GM23248 (cell line): ENCODE measurements around the gene ING1. TPM values are rescaled to one million over a fixed set of nuclear protein-coding genes. Genes with fewer than 3 reads are reported as not detected.

Source experiments
- DNase-seq: peaks from one replicate; pipeline ENCODE4 v3.0.0-alpha.2; 2015
- H2AFZ ChIP-seq: fragments of 200-600 bp; sonication (generic); 2 replicates; pipeline ENCODE4 v1.6.1; 2016; ENCODE audit warnings: antibody characterized with exemption
- H3F3A ChIP-seq: fragments of 200-600 bp; sonication (generic); 2 replicates; pipeline ENCODE4 v1.6.1; 2016; ENCODE audit warnings: mild to moderate bottlenecking, antibody characterized with exemption, mixed run types; ENCODE audit not compliant: insufficient read depth
- H3K27ac ChIP-seq: fragments of 200-600 bp; sonication (generic); 2 replicates; pipeline ENCODE4 v1.5.1; 2016; ENCODE audit warnings: mild to moderate bottlenecking
- H3K27me3 ChIP-seq: fragments of 200-600 bp; sonication (generic); replicated peaks from 2 replicates; pipeline ENCODE4 v1.6.1; 2016; ENCODE audit warnings: mild to moderate bottlenecking; ENCODE audit not compliant: insufficient read depth
- H3K36me3 ChIP-seq: fragments of 200-600 bp; sonication (generic); 2 replicates; pipeline ENCODE4 v1.6.1; 2016; ENCODE audit warnings: low read depth, mild to moderate bottlenecking
- H3K4me1 ChIP-seq: fragments of 200-600 bp; sonication (generic); 2 replicates; pipeline ENCODE4 v1.6.1; 2016; ENCODE audit warnings: mild to moderate bottlenecking; ENCODE audit not compliant: insufficient read depth
- H3K4me2 ChIP-seq: fragments of 200-600 bp; sonication (generic); one replicate; pipeline ENCODE4 v1.6.1; 2016; ENCODE audit warnings: mild to moderate bottlenecking; ENCODE audit not compliant: unreplicated experiment
- H3K4me3 ChIP-seq: fragments of 200-600 bp; sonication (generic); 2 replicates; pipeline ENCODE4 v1.5.1; 2016; ENCODE audit warnings: mild to moderate bottlenecking
- H3K79me2 ChIP-seq: fragments of 200-600 bp; sonication (generic); 2 replicates; pipeline ENCODE4 v1.6.1; 2016; ENCODE audit warnings: mild to moderate bottlenecking; ENCODE audit not compliant: insufficient read depth
- H3K9ac ChIP-seq: fragments of 200-600 bp; sonication (generic); 2 replicates; pipeline ENCODE4 v1.6.1; 2016; ENCODE audit warnings: mild to moderate bottlenecking
- H3K9me2 ChIP-seq: fragments of 200-600 bp; sonication (generic); 2 replicates; pipeline ENCODE4 v1.6.1; 2016; ENCODE audit warnings: mixed run types, mild to moderate bottlenecking, moderate library complexity; ENCODE audit not compliant: insufficient read depth
- H3K9me3 ChIP-seq: fragments of 200-600 bp; sonication (generic); one replicate; pipeline ENCODE4 v1.6.1; 2017; ENCODE audit warnings: low read depth
- H4K20me1 ChIP-seq: fragments of 200-600 bp; sonication (generic); 2 replicates; pipeline ENCODE4 v1.6.0; 2016; ENCODE audit not compliant: insufficient read depth
- EZH2 ChIP-seq: fragments of 200-600 bp; sonication (generic); IDR thresholded peaks from 2 replicates; pipeline ENCODE4 v1.6.1; 2018; ENCODE audit warnings: antibody characterized with exemption, mild to moderate bottlenecking; ENCODE audit not compliant: insufficient read depth, poor library complexity, severe bottlenecking
- EZH2phosphoT487 ChIP-seq: fragments of 200-600 bp; sonication (generic); IDR thresholded peaks from 2 replicates; pipeline ENCODE4 v1.6.1; 2018; ENCODE audit warnings: antibody characterized with exemption, moderate library complexity, mild to moderate bottlenecking, low read depth; ENCODE audit not compliant: insufficient read depth
- WGBS, 2 experiments: methylation state at CpG; one replicate each; pipeline ENCODE4 v1.1.6; 2015 to 2017; ENCODE audit warnings: low lambda C conversion rate in 2 of 2, low coverage in 1 of 2; ENCODE audit errors: missing lambda C conversion rate in 2 of 2; 5-methylcytosine and 5-hydroxymethylcytosine counted together
- in situ Hi-C: fragments of 300-500 bp; cut with MboI; formaldehyde crosslinking; loops from 2 replicates; pipeline ENCODE4 v1.15.0; 2020
- polyA plus RNA-seq: library from polyadenylated mRNA; unstranded; fragments of >200 nt; fragmentation: Nextera tagmentation; extraction: Ambion mirVana; gene quantifications from 2 replicates; pipeline ENCODE4 v1.2.1, GENCODE V29; 2016
- total RNA-seq: library from RNA; depleted of rRNA; stranded (reverse); fragments of >200 nt; shearing (Covaris generic); gene quantifications from 2 replicates; pipeline ENCODE4 v1.2.3, GENCODE V29; 2014

ING1 gene
- total and polyA plus RNA-seq, 2 experiments from 2014 or later, result 6.5 to 8.2 TPM

DNA sequence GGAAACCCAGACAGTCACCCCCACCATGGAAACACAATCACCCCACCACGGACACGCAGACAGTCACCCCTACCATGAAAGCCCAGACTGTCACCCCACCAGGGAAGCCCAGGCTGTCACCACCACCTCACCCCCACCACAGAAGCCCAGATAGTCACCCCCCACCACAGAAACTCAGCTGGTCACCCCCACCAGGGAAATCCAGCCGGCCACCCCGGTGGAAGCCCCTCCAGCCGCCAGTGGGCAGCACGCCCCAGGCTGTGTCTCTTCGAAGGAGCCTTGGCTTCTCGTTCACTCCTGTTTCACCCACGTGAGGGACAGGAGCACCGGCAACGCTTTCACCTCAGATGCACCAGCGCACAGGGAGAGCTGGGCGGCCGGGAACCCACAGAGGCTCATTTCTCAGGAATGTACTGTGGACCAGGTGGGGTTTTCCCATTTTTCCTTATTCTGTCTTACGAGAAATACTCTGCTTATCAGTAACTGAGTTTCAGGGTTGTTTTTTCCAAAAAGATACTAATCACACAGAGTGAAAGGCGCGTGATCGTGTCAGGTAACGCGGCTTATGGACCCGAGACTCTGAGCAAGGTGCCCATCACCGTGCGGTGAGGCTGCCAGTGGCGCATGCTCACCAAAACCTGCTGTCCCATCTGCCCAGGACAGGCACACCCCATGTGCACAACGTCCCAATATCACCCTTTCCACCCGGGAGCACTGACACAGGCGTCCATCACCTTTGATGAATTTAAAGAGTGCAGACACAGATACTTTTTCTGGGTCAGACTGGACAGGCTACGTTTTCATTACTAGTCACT, 35.6 kb upstream of the ING1 start:
- Histone ChIP-seq H3K9me2 (no peaks in the 10 kb centered on the region), H3K27ac (no peak overlapping the region), H3K4me3 (no peak overlapping the region), H3K4me1 (no peaks in the 10 kb centered on the region), H3K36me3 (peaks cover 13% of the 10 kb centered on the region), H3K4me2 (no peak overlapping the region), H3F3A (no peaks in the 10 kb centered on the region), H3K27me3 (no peaks in the 10 kb centered on the region), H3K79me2 (peaks cover 17% of the 10 kb centered on the region), H2AFZ (no peak overlapping the region), H3K9me3 (no peaks in the 10 kb centered on the region), H4K20me1 (no peaks in the 10 kb centered on the region), H3K9ac (no peak overlapping the region)
- no peak for DNase-seq
- TF ChIP-seq EZH2phosphoT487 (no peak), EZH2 (no peak)
- in situ Hi-C loops, result no loop called here
- 89 to 93% methylated on average over 26 to 28 of the region's 28 CpGs for WGBS, 2 experiments

DNA sequence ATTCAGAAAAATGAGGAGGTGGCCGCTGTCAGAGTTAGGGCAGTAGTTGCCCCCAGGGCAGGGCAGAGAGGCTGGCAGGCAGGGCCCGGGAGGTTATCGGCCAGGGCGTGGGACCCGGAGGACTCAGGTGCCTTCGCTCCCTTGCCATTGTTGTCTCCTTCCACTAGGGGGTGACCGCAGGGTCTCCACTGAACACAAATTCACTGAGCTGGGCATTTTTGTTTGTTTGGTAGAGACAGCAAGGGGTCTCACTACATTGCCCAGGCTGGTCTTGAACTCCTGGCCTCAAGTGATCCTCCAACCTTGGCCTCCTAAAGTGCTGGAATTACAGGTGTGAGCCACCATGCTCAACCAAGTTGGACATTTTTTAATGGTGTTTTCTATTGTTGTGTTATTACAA, 32.6 kb upstream of the ING1 start:
- no peak for TF ChIP-seq EZH2
- TF ChIP-seq EZH2phosphoT487, result no peak
- Histone ChIP-seq H3K9me3 (no peaks in the 10 kb centered on the region), H3K27ac (no peak overlapping the region), H2AFZ (no peak overlapping the region), H3K9ac (no peak overlapping the region), H3K27me3 (no peaks in the 10 kb centered on the region), H3K36me3 (peaks cover 24% of the 10 kb centered on the region), H4K20me1 (no peaks in the 10 kb centered on the region), H3K4me1 (no peaks in the 10 kb centered on the region), H3K79me2 (peaks cover 2% of the 10 kb centered on the region; the same call in 1 of the 2 replicates), H3K4me3 (no peak overlapping the region), H3K9me2 (no peaks in the 10 kb centered on the region), H3F3A (no peaks in the 10 kb centered on the region), H3K4me2 (no peak overlapping the region)
- in situ Hi-C loops, result no loop called here
- 77 to 87% methylated on average over 7 of the region's 7 CpGs for WGBS, 2 experiments
- peak; percentile 51 for DNase-seq

DNA sequence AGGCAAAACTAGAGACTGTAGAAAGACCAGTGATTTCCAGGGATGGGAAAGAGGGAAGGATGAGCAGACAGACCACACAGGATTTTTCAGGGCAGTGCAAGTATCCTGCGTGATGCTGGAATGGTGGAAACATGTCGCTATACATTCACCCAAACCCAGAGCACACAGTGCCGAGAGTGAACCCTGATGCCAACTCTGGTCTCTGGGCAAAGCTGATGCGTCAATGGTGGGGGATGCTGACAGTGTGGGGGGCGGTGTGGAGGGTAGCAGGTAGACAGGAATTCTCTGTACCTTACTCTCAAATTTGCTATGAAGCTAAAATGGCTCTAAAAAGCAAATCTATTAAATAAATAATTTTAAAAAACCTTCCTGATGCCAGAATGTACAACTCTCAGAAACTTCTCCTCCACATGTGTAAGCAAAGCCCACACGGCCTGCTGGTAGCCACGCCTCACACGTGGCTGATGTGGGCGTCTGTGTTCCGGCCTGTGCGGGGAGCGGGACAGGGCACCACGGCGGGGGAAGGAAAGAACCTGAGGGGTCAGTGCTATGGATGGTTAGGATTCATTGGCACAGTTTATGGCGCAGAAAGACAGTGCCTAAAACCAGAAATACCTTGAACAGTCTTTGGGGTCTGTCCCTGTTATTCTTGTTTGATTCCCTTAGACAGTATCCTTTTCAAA, 31.5 kb upstream of the ING1 start:
- no peak overlapping the region for H3K27ac ChIP-seq
- no peak overlapping the region for H3K9ac ChIP-seq
- no peaks in the 10 kb centered on the region for H3K9me2 ChIP-seq
- H3K79me2 ChIP-seq, result no peaks in the 10 kb centered on the region
- TF ChIP-seq EZH2phosphoT487, result no peak
- no peak for TF ChIP-seq EZH2
- in situ Hi-C loops, result no loop called here
- no peak overlapping the region for H3K4me2 ChIP-seq
- H3K36me3 ChIP-seq, result peaks cover 24% of the 10 kb centered on the region
- DNase-seq, result no peak
- H3K9me3 ChIP-seq, result no peaks in the 10 kb centered on the region
- H3K4me3 ChIP-seq, result no peak overlapping the region
- H3K27me3 ChIP-seq, result no peaks in the 10 kb centered on the region
- H4K20me1 ChIP-seq, result no peaks in the 10 kb centered on the region
- no peaks in the 10 kb centered on the region for H3F3A ChIP-seq
- H2AFZ ChIP-seq, result no peak overlapping the region
- H3K4me1 ChIP-seq, result no peaks in the 10 kb centered on the region
- 84 to 86% methylated on average over 15 of the region's 15 CpGs for WGBS, 2 experiments

DNA sequence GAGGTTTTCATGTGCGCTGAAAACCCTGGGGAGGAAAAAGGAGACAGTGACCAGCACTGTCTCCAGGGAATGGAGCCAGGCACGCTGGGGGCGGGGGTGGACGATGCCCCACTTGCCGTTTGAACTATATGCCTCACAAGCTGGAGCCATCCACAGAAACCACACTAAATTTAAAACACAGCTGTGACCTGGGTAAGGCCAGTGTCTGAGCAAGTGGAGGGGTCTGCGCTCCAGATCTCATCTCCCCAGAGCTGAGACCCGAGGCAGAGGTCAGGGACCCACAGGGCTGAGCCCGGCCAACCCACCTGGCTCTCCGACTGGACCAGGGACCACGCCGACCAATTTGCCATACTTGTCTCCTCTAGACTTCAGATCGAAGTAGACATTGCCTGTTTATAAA, 30.8 kb upstream of the ING1 start:
- H4K20me1 ChIP-seq, result no peaks in the 10 kb centered on the region
- no peaks in the 10 kb centered on the region for H3K9me3 ChIP-seq
- TF ChIP-seq EZH2phosphoT487, result no peak
- TF ChIP-seq EZH2, result no peak
- H3K79me2 ChIP-seq, result no peaks in the 10 kb centered on the region
- no peak for DNase-seq
- no peak overlapping the region for H3K4me2 ChIP-seq
- no peaks in the 10 kb centered on the region for H3K9me2 ChIP-seq
- no peak overlapping the region for H3K27ac ChIP-seq
- in situ Hi-C loops, result no loop called here
- H3K4me1 ChIP-seq, result no peaks in the 10 kb centered on the region
- no peaks in the 10 kb centered on the region for H3F3A ChIP-seq
- 95 to 96% methylated on average over 11 to 12 of the region's 12 CpGs for WGBS, 2 experiments
- H3K9ac ChIP-seq, result no peak overlapping the region
- H2AFZ ChIP-seq, result no peak overlapping the region
- no peak overlapping the region for H3K4me3 ChIP-seq
- H3K27me3 ChIP-seq, result no peaks in the 10 kb centered on the region
- H3K36me3 ChIP-seq, result peaks cover 24% of the 10 kb centered on the region
